K562 (cell line): ENCODE results near the gene STX3. TPM values are rescaled to one million over a fixed set of nuclear protein-coding genes. Genes with fewer than 3 reads are reported as not detected.

ENCODE experiments used
- BHLHE40 ChIP-seq: IDR thresholded peaks from 2 replicates; pipeline ENCODE4 v1.6.1; 2011; ENCODE audit warnings: low read length, improper control_type of control experiment
- CAMTA2 ChIP-seq: fragments of 250-450 bp; sonication (Bioruptor Pico); conservative IDR thresholded peaks from 2 replicates; pipeline ENCODE4 v1.5.1; 2022
- FOS ChIP-seq: IDR thresholded peaks from 3 replicates; pipeline ENCODE4 v1.6.1; 2011; ENCODE audit not compliant: insufficient read length; ENCODE audit errors: extremely low read depth
- HMGN3 ChIP-seq: IDR thresholded peaks from 2 replicates; pipeline ENCODE4 v1.6.1; 2011; ENCODE audit warnings: borderline replicate concordance, low read depth, mild to moderate bottlenecking, mixed read lengths, low read length; ENCODE audit not compliant: insufficient read length; ENCODE audit errors: extremely low read depth
- HOXB6 ChIP-seq: fragments of 250-450 bp; sonication (Bioruptor Pico); IDR thresholded peaks from 2 replicates; pipeline ENCODE4 v1.5.1; 2022; ENCODE audit warnings: mild to moderate bottlenecking, borderline replicate concordance
- LEF1 ChIP-seq: fragments of 450-650 bp; IDR thresholded peaks from 2 replicates; pipeline ENCODE4 v1.6.1; 2016; ENCODE audit warnings: mild to moderate bottlenecking
- NFRKB ChIP-seq: fragments of 450-650 bp; IDR thresholded peaks from 2 replicates; pipeline ENCODE4 v1.6.1; 2016; ENCODE audit warnings: low read depth
- TCFL5 ChIP-seq: fragments of 250-450 bp; sonication (Bioruptor Pico); conservative IDR thresholded peaks from 2 replicates; pipeline ENCODE4 v1.6.1; 2021; ENCODE audit warnings: mild to moderate bottlenecking, moderate library complexity, matching md5 sums
- ZBTB1 ChIP-seq: sonication (generic); formaldehyde crosslinking; IDR thresholded peaks from 2 replicates; pipeline ENCODE4 v1.8.1; 2023; ENCODE audit warnings: missing genetic modification reagents, low read depth, mild to moderate bottlenecking, borderline replicate concordance
- ZNF282 ChIP-seq: sonication (generic); formaldehyde crosslinking; IDR thresholded peaks from 2 replicates; pipeline ENCODE4 v1.8.1; 2023; ENCODE audit warnings: missing genetic modification reagents
- polyA plus RNA-seq, 8 experiments: library from polyadenylated mRNA; depleted of rRNA in 4 of 8; stranded (reverse) in 5 of 8; unstranded in 3 of 8; fragments of >200 nt; fragmentation: Nextera tagmentation in 2 of 8; fragmentation: Illumina TruSeq in 1 of 8; extraction: Ambion mirVana in 2 of 8; extraction: Trizol in 1 of 8; gene quantifications; 2 replicates each; pipeline versions ENCODE4 v1.2.1 to v1.2.3, GENCODE V29; 2011 to 2014; ENCODE audit warnings: inconsistent platforms in 1 of 8, missing spikeins in 1 of 8
- total RNA-seq, 7 experiments: library from RNA; depleted of rRNA in 6 of 7; stranded (reverse); fragments of >200 nt in 6 of 7; fragmentation: Illumina TruSeq in 2 of 7; extraction: Trizol in 2 of 7; gene quantifications; 2 replicates each; pipeline versions ENCODE4 v1.2.1 to v1.2.3, GENCODE V29; 2011 to 2021; ENCODE audit warnings: low replicate concordance in 1 of 7
- TF ChIP-seq, protein P1 (sequence below): fragments of 250-450 bp; sonication (Bioruptor Pico); IDR thresholded peaks from 2 replicates; pipeline ENCODE4 v1.5.0; 2021; ENCODE audit warnings: mild to moderate bottlenecking, borderline replicate concordance
- TF ChIP-seq, protein P2 (sequence below), 2 experiments: IDR thresholded peaks; 2 replicates each; pipeline ENCODE4 v1.6.1; 2011; ENCODE audit warnings: borderline replicate concordance in 1 of 2, control low read depth in 1 of 2, low read depth in 1 of 2, low read length in 1 of 2, mild to moderate bottlenecking in 1 of 2, mixed read lengths in 1 of 2, moderate library complexity in 1 of 2; ENCODE audit not compliant: insufficient read depth in 1 of 2, insufficient read length in 1 of 2, poor library complexity in 1 of 2, severe bottlenecking in 1 of 2; ENCODE audit errors: extremely low read depth in 1 of 2
- TF ChIP-seq, protein P3 (sequence below): fragments of 150-350 bp; IDR thresholded peaks from 2 replicates; pipeline ENCODE4 v1.6.1; 2014; ENCODE audit warnings: low read depth, mild to moderate bottlenecking, low read length, borderline replicate concordance
- TF ChIP-seq, protein P4 (sequence below): fragments of 450-650 bp; IDR thresholded peaks from 2 replicates; pipeline ENCODE4 v1.7.0; 2016; ENCODE audit warnings: borderline replicate concordance
- TF ChIP-seq, protein P5 (sequence below): sonication (generic); formaldehyde crosslinking; IDR thresholded peaks from 2 replicates; pipeline ENCODE4 v1.8.0; 2022; ENCODE audit warnings: mild to moderate bottlenecking, missing genetic modification reagents

Gene STX3
- total and polyA plus RNA-seq, 9 of the 15 experiments (the other 6 are each of a cell fraction or from before 2014, with no cell fraction given): 12.0 to 91.6 (median 48.7) TPM

DNA sequence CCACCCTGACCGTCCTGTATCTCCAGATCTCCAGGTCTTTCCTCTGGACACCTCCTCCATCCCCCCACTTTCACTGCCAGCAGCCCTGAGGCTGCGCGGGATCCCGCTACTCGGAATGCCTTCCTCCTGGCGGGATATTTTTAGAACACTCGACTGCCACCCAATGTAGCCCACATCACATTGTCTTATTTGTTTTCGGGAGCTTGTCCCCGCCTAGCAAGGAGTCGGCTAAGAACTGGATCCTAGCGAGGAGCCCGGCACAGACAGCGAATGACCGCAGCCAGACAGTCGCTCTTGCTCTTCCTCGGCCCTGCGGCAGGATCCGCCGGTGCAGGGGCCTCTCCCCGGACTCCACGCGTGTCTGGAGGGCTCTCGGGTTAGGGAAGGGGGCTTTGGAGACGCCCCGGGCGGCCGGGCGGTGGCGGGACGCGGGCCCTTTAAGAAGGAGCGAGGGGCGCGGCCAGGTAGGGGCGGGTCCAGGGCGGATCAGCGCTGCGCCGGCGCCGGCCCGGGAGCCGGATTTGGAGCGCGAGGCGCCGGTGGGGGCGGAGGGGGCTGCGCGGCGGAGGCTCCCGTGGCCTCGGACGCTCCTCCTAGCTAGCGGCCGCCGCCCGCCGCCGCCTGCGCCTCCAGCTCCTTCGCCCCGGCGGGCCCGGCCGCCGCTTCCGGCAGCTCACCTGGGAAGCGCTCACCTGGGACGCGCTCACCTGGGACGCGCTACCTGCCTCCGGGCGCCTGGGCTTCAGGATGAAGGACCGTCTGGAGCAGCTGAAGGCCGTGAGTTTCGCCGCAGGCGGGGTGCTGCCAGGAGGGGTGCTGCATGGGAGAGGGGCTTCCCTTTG, at the start of gene STX3 (continued):
- TF ChIP-seq, protein P1, sequence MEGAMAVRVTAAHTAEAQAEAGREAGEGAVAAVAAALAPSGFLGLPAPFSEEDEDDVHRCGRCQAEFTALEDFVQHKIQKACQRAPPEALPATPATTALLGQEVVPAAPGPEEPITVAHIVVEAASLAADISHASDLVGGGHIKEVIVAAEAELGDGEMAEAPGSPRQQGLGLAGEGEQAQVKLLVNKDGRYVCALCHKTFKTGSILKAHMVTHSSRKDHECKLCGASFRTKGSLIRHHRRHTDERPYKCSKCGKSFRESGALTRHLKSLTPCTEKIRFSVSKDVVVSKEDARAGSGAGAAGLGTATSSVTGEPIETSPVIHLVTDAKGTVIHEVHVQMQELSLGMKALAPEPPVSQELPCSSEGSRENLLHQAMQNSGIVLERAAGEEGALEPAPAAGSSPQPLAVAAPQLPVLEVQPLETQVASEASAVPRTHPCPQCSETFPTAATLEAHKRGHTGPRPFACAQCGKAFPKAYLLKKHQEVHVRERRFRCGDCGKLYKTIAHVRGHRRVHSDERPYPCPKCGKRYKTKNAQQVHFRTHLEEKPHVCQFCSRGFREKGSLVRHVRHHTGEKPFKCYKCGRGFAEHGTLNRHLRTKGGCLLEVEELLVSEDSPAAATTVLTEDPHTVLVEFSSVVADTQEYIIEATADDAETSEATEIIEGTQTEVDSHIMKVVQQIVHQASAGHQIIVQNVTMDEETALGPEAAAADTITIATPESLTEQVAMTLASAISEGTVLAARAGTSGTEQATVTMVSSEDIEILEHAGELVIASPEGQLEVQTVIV (CRISPR knock-in tag): no peak
- TF ChIP-seq HOXB6 (CRISPR knock-in tag) (no peak), ZNF282 (CRISPR knock-in tag) (no peak), TCFL5 (CRISPR knock-in tag) (no peak), ZBTB1 (CRISPR knock-in tag) (no peak; the same call in 1 of the 2 replicates), LEF1 (no peak), FOS (no peak), CAMTA2 (no peak), NFRKB (no peak), BHLHE40 (no peak; the same call in 1 of the 2 replicates), HMGN3 (peak; percentile 89)
- TF ChIP-seq, protein P2, sequence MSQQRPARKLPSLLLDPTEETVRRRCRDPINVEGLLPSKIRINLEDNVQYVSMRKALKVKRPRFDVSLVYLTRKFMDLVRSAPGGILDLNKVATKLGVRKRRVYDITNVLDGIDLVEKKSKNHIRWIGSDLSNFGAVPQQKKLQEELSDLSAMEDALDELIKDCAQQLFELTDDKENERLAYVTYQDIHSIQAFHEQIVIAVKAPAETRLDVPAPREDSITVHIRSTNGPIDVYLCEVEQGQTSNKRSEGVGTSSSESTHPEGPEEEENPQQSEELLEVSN (IDR thresholded peaks at IDR 0.05; ENCODE audit: borderline replicate concordance in 1 of 2, extremely low read depth in 1 of 2, insufficient read depth in 1 of 2, insufficient read length in 1 of 2, low read depth in 1 of 2, low read length in 1 of 2, poor library complexity in 1 of 2, severe bottlenecking in 1 of 2): peak in 1 of 2 experiments; percentile 53
- TF ChIP-seq, protein P3, sequence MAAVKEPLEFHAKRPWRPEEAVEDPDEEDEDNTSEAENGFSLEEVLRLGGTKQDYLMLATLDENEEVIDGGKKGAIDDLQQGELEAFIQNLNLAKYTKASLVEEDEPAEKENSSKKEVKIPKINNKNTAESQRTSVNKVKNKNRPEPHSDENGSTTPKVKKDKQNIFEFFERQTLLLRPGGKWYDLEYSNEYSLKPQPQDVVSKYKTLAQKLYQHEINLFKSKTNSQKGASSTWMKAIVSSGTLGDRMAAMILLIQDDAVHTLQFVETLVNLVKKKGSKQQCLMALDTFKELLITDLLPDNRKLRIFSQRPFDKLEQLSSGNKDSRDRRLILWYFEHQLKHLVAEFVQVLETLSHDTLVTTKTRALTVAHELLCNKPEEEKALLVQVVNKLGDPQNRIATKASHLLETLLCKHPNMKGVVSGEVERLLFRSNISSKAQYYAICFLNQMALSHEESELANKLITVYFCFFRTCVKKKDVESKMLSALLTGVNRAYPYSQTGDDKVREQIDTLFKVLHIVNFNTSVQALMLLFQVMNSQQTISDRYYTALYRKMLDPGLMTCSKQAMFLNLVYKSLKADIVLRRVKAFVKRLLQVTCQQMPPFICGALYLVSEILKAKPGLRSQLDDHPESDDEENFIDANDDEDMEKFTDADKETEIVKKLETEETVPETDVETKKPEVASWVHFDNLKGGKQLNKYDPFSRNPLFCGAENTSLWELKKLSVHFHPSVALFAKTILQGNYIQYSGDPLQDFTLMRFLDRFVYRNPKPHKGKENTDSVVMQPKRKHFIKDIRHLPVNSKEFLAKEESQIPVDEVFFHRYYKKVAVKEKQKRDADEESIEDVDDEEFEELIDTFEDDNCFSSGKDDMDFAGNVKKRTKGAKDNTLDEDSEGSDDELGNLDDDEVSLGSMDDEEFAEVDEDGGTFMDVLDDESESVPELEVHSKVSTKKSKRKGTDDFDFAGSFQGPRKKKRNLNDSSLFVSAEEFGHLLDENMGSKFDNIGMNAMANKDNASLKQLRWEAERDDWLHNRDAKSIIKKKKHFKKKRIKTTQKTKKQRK: no peak
- TF ChIP-seq, protein P4, sequence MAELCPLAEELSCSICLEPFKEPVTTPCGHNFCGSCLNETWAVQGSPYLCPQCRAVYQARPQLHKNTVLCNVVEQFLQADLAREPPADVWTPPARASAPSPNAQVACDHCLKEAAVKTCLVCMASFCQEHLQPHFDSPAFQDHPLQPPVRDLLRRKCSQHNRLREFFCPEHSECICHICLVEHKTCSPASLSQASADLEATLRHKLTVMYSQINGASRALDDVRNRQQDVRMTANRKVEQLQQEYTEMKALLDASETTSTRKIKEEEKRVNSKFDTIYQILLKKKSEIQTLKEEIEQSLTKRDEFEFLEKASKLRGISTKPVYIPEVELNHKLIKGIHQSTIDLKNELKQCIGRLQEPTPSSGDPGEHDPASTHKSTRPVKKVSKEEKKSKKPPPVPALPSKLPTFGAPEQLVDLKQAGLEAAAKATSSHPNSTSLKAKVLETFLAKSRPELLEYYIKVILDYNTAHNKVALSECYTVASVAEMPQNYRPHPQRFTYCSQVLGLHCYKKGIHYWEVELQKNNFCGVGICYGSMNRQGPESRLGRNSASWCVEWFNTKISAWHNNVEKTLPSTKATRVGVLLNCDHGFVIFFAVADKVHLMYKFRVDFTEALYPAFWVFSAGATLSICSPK: no peak
- TF ChIP-seq, protein P5, sequence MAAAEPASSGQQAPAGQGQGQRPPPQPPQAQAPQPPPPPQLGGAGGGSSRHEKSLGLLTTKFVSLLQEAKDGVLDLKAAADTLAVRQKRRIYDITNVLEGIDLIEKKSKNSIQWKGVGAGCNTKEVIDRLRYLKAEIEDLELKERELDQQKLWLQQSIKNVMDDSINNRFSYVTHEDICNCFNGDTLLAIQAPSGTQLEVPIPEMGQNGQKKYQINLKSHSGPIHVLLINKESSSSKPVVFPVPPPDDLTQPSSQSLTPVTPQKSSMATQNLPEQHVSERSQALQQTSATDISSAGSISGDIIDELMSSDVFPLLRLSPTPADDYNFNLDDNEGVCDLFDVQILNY (CRISPR knock-in tag): no peak
